Hepatocyte (in vitro differentiated cells): ENCODE results near the gene CFAP68.

Experiments used
- EZH2 ChIP-seq: fragments of 200-600 bp; sonication (generic); IDR thresholded peaks from 2 replicates; pipeline ENCODE4 v1.6.1; 2016; ENCODE audit warnings: antibody characterized with exemption, mild to moderate bottlenecking, borderline replicate concordance
- EZH2phosphoT487 ChIP-seq: fragments of 200-600 bp; sonication (generic); IDR thresholded peaks from one replicate; pipeline ENCODE4 v1.6.1; 2018; ENCODE audit warnings: antibody characterized with exemption, mild to moderate bottlenecking, low read depth, moderate library complexity; ENCODE audit not compliant: unreplicated experiment, severe bottlenecking
- TF ChIP-seq, protein P1 (sequence below): fragments of 200-600 bp; sonication (generic); IDR thresholded peaks from 2 replicates; pipeline ENCODE4 v1.5.1; 2016; ENCODE audit warnings: antibody characterized with exemption, mild to moderate bottlenecking; ENCODE audit not compliant: poor library complexity

GRCh38 chr11:111840143-111840542 lies 39.2 kb upstream of the CFAP68 start:
- TF ChIP-seq, protein P1, sequence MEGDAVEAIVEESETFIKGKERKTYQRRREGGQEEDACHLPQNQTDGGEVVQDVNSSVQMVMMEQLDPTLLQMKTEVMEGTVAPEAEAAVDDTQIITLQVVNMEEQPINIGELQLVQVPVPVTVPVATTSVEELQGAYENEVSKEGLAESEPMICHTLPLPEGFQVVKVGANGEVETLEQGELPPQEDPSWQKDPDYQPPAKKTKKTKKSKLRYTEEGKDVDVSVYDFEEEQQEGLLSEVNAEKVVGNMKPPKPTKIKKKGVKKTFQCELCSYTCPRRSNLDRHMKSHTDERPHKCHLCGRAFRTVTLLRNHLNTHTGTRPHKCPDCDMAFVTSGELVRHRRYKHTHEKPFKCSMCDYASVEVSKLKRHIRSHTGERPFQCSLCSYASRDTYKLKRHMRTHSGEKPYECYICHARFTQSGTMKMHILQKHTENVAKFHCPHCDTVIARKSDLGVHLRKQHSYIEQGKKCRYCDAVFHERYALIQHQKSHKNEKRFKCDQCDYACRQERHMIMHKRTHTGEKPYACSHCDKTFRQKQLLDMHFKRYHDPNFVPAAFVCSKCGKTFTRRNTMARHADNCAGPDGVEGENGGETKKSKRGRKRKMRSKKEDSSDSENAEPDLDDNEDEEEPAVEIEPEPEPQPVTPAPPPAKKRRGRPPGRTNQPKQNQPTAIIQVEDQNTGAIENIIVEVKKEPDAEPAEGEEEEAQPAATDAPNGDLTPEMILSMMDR, result no peak
- no peak for TF ChIP-seq EZH2phosphoT487
- no peak for TF ChIP-seq EZH2
